ELR (cell line): ENCODE data around the gene DDX11.
A peak's percentile ranks its signal among the peaks of the same experiment; 100 is the strongest.
"Not testable (repeated sequence)": the region's sequence is repeated elsewhere in the genome, so short reads cannot be mapped to it uniquely, and the experiment has no call there.

Experiments
- DNase-seq: peaks from one replicate; pipeline ENCODE4 v3.0.0-alpha.2; 2015; ENCODE audit warnings: low read depth

The DDX11 gene

DNA sequence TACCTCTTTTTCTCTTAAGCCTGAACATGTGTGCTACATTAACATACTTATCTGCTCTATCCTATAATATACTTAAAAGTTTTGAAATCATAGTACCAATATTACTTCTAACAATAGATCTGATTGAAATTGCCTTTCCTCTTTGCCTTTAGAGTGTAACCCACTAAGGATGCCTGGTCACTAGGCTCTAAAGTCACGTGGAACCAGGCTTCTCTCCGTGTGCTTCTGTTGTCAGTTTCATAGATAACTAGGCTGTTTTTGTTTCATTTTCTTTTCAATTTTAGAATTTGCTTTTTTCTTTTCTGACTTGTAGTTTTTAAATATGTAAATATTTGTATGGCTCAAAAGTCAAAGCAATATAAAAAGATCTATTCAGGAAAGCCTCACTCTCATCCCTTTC is 25.8 kb downstream of the DDX11 start:
- DNase-seq = not testable (repeated sequence)

DNA sequence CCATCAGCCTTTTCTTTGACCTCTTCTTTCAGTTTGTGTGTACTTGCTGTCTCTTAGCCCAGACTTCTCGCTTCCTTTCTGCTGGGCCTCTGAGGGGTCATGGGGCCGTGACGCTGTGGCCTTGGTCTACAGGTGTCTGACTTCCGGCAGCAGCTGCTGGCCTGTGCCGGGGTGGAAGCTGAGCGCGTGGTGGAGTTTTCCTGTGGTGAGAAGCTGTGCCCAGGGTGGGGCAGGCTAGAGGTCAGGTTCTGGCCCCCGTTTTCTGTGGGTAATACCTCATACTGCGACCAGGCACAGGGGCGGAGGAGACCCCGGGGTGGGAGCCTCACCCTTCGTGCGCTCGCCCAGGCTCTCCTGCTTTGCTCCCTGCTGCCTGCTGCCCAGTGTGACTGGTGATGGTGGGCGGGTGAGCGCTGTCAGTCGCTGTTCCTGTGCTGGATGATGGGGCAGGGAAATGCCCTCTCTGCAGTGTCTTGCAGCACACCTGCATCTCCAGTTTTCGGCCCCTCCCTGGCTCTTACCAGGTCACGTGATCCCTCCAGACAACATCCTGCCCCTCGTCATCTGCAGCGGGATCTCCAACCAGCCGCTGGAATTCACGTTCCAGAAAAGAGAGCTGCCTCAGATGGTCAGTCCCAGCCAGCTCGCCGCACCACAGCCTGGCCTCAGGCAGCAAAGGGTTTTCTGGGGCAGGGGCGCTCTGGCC is 27.0 kb downstream of the DDX11 start:
- DNase-seq = not testable (repeated sequence)

DNA sequence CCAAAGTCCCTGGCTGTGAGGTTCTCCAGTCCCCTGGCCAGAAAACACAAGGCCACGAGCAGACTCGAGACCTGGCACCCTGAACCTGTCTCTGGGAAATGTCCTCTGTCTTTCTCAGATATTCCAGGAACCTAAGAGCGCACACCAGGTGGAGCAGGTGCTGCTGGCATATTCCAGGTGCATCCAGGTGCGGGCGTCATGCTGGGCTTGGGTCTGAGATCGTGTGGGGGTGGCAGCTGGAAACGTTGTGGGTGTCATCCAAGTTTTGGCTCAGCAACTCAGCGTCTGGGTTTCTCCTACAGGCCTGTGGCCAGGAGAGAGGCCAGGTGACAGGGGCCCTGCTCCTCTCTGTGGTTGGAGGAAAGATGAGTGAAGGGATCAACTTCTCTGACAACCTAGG is 28.5 kb downstream of the DDX11 start:
- not testable (repeated sequence) for DNase-seq

DNA sequence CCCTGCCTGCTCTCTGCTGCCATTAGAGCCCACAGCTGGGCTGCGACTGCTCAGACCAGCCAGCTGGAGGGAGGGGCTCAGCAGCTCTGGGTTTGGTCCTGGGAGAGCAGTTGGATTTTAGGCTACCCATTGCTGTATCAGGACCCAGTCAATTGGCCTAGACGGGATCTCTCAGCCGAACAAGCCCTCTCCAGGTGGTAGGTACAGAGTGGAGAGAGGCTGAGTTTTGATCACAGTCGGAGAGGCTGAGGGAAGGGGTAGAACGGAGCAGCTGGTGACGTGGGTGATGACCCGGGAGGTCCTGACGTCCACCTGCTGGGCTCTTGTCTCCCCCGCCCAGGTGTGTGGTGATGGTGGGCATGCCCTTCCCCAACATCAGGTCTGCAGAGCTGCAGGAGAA is 28.9 kb downstream of the DDX11 start:
- DNase-seq = not testable (repeated sequence)

DNA sequence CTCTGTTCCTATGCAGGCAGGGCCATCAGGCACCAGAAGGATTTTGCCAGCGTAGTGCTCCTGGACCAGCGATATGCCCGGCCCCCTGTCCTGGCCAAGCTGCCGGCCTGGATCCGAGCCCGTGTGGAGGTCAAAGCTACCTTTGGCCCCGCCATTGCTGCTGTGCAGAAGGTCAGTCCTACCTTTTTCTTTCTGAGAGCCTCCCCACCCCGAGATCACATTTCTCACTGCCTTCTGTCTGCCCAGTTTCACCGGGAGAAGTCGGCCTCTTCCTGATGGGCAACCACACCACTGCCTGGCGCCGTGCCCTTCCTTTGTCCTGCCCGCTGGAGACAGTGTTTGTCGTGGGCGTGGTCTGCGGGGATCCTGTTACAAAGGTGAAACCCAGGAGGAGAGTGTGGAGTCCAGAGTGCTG is 29.9 kb downstream of the DDX11 start:
- not testable (repeated sequence) for DNase-seq

DNA sequence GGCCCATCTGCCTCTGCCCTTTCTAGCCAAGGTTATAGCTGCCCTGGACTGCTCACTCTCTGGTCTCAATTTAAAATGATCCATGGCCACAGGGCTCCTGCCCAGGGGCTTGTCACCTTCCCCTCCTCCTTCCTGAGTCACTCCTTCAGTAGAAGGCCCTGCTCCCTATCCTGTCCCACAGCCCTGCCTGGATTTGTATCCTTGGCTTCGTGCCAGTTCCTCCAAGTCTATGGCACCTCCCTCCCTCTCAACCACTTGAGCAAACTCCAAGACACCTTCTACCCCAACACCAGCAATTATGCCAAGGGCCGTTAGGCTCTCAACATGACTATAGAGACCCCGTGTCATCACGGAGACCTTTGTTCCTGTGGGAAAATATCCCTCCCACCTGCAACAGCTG is 30.6 kb downstream of the DDX11 start:
- not testable (repeated sequence) for DNase-seq

DNA sequence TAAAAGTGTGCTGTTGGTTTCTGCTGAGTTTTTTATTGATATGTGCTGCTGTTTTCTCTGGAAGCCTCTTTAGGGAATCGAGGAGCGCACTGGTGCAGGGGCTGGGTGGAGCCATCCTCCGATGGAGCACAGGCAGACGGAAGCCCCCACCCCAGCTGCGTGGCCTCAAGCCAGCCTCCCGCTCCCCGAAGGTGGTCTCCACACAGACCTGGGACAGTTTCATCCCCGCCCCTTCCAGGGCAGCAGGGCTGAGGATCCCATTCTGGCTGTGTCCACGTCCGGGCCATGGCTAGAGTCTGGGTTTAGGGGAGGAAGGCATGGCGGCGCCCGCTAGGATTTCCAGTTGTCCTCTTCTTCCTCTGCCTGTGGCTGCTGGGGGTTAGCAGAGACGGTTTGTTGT is 31.1 kb downstream of the DDX11 start:
- not testable (repeated sequence) for DNase-seq

DNA sequence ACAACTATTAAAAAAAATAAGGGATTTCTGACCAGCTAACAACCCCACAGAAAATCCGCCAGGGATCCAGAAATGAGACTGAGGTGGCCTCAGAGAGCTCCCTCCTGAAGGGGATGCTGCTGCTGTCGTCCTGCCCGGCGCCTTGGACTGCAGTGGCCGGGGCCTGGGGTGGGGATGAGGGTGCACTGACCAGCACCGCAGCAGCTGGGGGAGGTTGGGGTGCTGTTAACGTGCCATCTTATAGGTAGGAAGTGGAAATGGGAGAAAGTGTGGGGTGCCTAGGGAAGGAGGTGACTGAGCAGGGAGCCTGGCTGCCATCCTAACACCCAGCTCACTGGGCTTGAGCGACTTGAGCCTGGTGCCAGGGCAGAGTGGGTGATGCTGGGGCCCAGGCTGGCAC is 32.0 kb downstream of the DDX11 start:
- DNase-seq = no peak

DNA sequence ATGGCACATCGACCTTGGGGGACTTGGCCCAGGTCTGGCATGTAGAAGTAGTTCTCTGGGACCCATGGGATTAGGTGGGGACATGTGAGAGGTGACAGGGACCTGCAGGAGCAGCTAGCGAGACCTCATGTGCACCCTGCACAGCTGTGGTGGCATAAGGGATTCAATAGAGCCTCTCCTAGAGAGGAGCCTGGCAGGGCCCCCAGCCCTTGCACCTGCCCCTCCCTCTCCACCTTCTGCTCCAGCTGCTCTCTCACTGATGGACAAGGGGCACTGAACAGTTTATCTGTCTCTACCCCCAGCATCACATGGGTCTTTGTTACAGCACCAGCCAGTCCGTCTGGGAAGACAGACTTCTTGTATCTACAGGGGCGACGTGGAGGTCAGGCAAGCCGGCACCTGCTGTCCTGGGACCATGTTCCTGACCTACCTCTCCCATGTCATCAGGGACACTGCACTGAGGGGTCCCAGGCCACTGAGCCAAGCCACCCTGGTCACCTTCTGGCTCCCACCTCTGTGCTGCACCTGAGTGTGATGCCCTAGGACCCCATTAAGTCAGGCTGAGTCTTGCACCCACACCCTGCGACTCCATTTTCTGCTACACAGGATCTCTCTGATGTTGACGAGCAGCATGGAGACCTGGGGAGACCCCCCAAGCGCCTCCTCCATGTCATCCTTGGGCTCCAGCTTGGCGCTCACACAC is 32.6 kb downstream of the DDX11 start:
- DNase-seq = no peak

DNA sequence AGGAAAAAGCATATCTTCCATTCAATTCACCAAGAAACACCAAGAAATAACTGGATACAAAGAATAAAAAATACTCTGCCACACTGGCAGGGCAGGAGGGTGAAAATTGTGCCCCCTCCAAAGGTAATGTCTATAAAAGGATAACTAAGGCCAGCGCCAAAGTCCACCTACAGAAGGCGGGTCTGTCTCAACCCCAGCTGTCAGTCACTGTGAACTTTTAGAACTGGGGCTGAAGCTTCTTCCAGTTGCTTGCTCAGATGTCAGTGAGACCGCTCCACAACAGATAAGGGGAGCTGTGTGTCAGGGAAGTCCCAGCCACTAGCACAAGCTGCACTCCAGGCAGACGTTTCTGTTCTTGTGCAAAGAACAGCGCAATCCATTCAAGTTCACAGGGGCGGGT is 36.1 kb downstream of the DDX11 start:
- not testable (repeated sequence) for DNase-seq

DNA sequence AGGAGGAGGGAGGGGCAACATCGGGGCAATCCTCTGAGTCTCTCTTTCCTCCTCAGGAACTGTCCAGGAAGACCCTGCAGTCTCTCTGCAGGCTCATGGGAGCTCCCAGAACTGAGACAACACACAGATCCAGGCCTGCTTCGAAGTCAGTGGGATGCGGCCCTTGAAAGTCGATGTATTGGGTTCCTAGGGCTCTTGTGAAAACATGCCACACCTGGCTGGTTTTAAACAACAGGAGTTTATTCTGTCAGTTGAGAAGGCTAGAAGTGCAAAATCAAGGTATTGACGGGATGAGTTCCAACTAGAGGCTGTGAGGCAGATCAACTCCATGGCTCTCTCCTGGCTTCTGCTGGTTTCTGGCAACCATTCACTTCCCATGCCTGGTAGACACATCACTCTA is 36.6 kb downstream of the DDX11 start:
- DNase-seq = not testable (repeated sequence)

DNA sequence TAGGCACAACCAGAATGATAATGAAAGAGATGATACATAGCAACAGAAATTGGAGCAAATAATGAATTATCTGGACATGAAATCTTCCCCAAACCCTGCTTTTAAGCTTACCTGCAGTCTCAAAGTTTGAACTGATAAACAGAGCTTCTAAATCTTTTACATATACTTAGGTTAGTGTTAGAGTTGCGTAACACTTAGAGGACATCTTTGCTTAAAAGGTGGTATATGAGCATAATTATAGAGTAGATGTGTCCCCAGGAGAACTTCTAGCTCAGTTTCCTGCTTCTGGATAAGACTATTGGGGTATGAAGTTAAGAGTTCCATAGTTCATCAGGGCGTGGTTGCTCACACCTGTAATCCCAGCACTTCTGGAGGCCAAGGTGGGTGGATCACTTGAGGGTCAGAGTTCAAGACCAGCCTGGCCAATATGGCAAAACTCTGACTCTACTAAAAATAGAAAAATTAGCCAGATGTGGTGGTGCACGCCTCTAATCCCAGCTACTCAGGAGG is 41.5 kb downstream of the DDX11 start:
- DNase-seq = not testable (repeated sequence)

DNA sequence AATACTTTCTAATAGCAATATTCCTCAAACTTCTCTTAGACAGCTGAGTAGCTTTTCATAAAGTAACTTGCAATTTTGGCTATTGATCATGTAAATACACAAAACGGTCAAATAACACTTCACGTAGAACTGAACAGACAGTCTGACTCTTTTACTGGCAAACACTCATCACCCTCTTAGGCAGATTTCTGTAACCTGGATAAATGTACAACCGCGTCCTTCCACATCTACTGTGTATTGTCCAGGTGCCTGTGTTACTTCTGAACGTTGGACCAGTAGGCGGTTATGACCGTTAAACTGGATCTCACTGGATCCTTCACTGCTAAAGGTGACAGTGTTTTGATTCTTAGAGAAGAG is 43.2 kb downstream of the DDX11 start:
- DNase-seq = not testable (repeated sequence)

DNA sequence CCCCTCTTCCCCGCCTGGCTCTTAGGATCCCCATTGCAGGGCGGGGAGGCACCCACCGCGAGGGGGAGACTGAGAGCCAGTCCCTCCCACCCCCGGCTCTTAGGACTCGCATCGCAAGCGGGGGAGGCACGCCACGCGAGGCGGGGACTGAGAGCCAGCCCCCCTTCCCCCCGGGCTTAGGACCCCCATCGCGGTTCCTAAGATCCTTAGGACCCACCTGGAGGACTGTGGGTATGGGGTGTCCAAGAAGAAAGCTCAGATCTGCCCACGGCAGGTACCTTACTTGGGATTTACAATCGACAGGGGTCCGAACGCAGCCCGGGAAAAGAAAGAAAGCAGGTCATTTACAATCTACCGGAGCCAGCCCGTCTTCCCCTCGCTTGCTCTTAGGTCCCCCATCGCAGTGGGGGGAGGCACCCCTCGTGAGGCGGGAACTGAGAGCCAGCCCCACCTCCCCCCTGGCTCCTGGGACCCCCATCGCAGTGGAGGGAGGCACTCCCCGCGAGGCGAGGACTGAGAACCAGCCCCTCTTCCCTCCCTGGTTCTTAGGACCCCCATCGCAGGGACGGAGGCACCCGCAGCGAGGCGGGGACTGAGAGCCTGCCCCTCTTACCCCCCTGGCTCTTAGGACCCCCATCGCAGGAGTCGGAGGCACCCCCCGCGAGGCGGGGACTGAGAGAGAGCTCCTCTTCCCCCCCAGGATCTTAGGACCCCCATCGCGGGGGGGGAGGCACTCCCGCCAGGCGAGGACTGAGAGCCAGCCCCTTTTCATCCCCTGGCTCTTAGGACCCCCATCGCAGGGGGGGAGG is 43.7 kb downstream of the DDX11 start:
- DNase-seq = peak; percentile 42

DNA sequence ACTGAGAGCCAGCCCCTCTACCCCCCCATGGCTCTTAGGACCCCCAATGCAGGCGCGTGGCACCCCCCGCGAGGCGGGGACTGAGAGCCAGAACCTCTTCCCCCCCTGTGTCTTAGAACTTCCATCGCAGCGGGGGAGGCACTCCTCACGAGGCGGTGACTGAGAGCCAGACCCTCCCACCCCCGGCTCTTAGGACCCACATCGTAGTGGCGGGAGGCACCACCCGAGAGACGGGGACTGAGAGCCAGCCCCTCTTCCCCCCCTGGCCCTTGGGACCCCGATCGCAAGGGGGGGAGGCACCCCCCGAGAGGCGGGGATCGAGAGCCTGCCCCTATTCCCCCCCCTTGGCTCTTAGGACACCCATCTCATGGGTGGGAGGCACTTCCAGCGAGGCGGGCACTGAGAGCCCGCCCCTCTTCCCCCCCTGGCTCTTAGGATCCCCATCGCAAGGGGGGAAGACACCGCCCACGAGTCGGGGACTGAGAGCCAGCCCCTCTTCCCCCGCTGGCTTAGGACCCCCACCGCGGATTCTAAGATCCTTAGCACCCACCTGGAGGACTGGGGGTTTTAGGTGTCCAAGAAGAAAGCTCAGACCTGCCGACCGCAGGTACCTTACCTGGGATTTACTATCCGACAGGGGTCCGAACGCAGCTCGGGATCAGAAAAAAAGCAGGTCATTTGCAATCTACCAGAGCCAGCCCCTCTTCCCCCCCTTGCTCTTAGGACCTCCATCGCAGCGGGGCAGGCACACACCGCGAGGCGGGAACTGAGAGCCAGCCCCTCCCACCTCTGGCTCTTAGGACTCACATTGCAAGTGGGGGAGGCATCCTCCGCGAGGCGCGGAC is 44.9 kb downstream of the DDX11 start:
- DNase-seq = peak; percentile 40

DNA sequence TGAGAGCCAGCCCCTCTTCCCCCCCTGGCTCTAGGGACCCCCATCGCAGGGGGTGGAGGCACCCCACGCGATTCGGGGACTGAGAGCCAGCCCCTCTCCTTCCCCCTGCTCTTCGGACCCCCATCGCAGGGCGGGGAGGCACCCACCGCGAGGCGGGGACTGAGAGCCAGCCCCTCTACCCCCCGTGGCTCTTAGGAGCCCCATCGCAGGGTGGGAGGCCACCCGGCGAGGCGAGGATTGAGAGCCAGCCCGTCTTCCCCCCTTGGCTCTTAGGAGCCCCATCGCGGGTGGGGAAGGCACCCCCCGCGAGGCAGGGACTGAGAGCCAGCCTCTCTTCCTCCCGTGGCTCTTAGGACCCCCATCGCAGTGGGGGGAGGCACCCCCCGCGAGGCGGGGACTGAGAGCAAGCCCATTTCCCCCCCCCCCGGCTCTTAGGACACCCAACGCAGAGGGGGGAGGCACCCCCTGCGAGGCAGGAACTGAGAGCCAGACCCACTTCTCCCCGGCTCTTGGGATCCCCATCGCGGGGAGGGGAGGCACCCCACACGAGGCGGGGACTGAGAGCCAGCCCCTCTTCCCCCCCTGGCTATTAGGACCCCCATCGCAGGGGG is 45.6 kb downstream of the DDX11 start:
- DNase-seq = no peak

DNA sequence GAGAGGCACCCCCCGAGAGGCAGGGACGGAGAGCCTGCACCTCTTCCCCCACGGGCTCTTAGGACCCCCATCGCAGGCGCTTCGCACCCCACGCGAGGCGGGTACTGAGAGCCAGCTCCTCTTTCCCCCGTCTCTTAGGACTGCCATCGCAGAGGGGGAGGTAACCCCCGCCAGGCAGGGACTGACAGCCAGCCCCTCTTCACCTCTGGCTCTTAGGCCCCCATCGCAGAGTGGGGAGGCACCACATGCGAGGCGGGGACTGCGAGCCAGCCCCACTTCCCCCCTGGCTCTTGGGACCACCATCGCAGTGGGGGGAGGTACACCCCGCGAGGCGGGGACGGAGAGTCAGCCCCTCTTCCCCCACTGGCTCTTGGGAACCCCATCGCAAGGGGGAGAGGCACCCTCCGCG is 46.1 kb downstream of the DDX11 start:
- no peak for DNase-seq

DNA sequence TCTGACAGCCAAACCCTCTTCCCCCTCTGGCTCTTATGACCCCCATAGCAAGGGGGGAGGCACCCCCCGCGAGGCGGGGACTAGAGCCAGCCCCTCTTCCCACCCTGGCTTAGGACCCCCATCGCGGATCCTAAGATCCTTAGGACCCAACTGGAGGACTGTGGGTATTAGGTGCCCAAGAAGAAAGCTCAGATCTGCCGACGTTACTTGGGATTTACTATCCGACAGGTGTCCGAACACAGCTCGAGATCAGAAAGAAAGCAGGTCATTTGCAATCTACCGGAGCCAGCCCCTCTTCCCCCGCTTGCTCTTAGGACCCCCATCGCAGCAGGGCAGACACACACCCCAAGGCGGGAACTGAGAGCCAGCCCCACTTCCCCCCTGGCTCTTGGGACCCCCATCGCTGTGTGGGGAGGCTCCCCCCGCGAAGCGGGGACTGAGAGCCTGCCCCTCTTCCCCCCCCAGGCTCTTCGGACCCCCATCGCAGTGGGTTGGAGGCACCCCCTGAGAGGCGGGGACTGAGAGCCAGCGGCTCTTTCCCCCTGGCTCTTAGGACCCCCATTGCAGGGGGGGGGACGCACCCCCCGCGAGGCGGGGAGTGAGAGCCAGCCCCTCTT is 46.8 kb downstream of the DDX11 start:
- no peak for DNase-seq

DNA sequence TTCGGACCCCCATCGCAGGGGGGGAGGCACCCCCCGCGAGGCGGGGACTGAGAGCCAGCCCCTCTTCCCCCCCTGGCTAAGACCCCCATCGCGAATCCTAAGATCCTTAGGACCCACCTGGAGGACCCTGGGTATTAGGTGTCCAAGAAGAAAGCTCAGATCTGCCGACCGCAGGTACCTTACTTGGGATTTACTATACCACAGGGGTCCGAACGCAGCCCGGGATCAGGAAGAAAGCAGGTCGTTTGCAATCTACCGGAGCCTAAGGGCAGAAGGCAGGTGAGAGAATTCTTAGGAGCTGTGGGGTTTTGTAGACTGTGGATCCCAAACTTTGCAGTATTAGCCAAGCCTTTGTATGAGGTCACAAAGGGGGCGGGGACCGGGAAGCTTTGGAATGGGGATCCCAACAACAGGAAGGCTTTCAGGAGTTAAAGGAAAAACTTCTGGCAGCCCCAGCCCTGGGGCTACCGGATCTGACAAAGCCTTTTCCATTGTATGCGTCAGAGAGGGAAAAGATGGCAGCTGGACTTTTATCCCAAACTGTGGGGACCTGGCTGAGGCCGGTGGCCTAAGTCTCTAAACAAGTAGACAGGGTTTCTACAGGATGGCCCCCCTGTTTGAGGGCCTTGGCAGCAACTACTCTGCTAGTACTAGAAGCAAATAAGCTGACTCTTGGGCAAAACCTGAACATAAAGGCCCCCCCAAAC is 47.5 kb downstream of the DDX11 start:
- DNase-seq = not testable (repeated sequence)

DNA sequence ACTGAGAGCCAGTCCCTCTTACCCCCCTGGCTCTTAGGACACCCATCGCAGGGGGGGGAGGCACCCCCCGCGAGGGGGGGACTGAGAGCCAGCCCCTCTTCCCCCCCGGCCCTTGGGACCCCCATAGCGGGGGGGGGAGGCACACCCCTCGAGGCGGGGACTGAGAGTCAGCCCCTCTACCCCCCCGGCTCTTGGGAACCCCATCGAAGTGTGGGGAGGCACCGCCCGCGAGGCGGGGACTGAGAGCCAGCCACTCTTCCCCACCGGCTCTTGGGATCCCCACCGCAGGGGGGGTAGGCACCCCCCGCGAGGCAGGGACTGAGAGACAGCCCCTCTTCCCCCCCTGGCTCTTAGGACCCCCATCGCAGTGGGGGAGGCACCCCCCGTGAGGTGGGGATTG is 48.8 kb downstream of the DDX11 start:
- DNase-seq = no peak
